Measurements from ENCODE around the gene MANF.

The MANF gene

GRCh38 chr3:51384726-51385473 is at the start of gene MANF:
MANF (plus strand) TSS chr3:51385291; CDS start chr3:51385343, 52 bp downstream.
- Histone ChIP-seq H3K4me3 (ENCODE audit: low read depth, low read length) (peak within 1 kb of the TSS; percentile 95), H3K27me3 (ENCODE audit: control insufficient read depth, insufficient read depth, low read length) (no peaks in the 10 kb centered on the region), H3K36me3 (ENCODE audit: control insufficient read depth, insufficient read depth, low read length) (peaks cover 38% of the 10 kb centered on the region), H3K4me1 (ENCODE audit: control insufficient read depth, insufficient read depth, low read length) (peaks cover 21% of the 10 kb centered on the region), H3K9me3 (ENCODE audit: control insufficient read depth, insufficient read depth, low read length) (no peaks in the 10 kb centered on the region), H3K9ac (ENCODE audit: low read depth, low read length) (peak within 1 kb of the TSS; percentile 93), H3K27ac (ENCODE audit: low read depth, low read length) (peak within 1 kb of the TSS; percentile 99)

DNA sequence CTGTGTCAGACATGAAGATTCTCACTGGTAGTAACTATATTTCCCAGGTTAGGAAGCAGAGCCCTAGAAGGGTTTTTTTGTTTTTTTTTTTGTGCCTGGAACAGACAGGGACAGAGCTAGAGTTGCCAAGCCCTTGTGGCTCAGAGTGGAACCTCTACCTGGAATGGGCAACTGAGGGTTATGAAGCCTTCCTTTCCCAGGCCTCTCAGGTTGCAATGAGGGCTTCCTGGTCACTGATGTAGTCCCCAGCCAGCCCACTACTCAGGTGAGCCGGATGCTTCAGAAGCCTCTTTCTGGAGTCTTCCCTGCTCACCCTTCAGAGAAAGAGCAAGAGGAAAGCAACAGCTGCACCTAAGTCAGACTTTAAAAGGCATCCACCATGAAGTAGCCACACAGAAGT is 48.8 kb upstream of the MANF start:
- Histone ChIP-seq H3K9me3 (ENCODE audit: control insufficient read depth, insufficient read depth, low read length) (no peaks in the 10 kb centered on the region), H3K9ac (ENCODE audit: low read depth, low read length) (no peak overlapping the region), H3K4me3 (ENCODE audit: low read depth, low read length) (no peak overlapping the region), H3K27ac (ENCODE audit: low read depth, low read length) (no peak overlapping the region), H3K4me1 (ENCODE audit: control insufficient read depth, insufficient read depth, low read length) (peaks cover 9% of the 10 kb centered on the region; the same call in 1 of the 2 replicates), H3K36me3 (ENCODE audit: control insufficient read depth, insufficient read depth, low read length) (peaks cover 13% of the 10 kb centered on the region), H3K27me3 (ENCODE audit: control insufficient read depth, insufficient read depth, low read length) (no peaks in the 10 kb centered on the region)

DNA sequence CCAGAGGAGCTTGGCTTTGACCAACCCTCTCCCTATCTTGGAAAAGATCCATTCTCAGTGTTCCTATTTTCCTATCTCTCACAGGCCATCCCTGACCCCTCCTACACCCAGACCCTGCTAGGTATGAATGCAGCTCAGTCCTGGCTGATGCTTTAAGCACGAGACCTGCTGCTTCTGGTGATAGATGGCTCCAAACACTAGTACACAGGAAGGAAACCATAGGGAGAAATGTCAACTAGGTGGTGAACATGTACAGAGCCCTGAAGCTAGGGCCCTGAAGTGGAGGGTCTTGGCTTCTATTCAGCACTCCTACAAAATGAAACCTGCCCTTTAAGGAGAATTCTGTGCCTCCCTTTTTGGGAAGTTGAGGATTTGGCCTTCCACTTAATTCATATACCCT is 47.4 kb upstream of the MANF start:
- Histone ChIP-seq H3K9me3 (ENCODE audit: control insufficient read depth, insufficient read depth, low read length) (no peaks in the 10 kb centered on the region), H3K4me1 (ENCODE audit: control insufficient read depth, insufficient read depth, low read length) (peaks cover 9% of the 10 kb centered on the region; the same call in 1 of the 2 replicates), H3K27ac (ENCODE audit: low read depth, low read length) (no peak overlapping the region), H3K9ac (ENCODE audit: low read depth, low read length) (no peak overlapping the region), H3K27me3 (ENCODE audit: control insufficient read depth, insufficient read depth, low read length) (no peaks in the 10 kb centered on the region), H3K4me3 (ENCODE audit: low read depth, low read length) (no peak overlapping the region), H3K36me3 (ENCODE audit: control insufficient read depth, insufficient read depth, low read length) (peaks cover 13% of the 10 kb centered on the region)

DNA sequence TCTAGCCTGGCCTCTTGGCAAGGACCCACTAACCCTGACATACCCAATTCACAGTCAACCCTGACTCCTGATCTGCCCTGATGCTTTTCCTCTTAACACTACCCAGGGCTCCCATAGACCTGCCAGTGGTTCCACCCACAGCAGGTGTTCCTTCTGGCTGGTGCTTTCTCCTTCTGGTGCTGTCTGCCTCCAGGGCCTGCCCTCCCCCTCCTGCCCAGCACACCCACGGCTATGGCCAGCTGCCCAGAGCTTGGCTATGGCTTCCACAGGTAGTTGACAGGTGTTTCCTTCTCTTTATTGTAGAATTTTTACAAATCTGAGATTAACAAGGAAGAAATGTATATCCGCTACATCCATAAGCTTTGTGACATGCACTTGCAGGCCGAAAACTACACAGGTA is 46.5 kb upstream of the MANF start:
- H3K9me3 ChIP-seq (ENCODE audit: control insufficient read depth, insufficient read depth, low read length) = no peaks in the 10 kb centered on the region
- no peak overlapping the region for H3K9ac ChIP-seq (ENCODE audit: low read depth, low read length)
- peaks cover 9% of the 10 kb centered on the region; the same call in 1 of the 2 replicates for H3K4me1 ChIP-seq (ENCODE audit: control insufficient read depth, insufficient read depth, low read length)
- H3K36me3 ChIP-seq (ENCODE audit: control insufficient read depth, insufficient read depth, low read length) = peaks cover 13% of the 10 kb centered on the region
- no peak overlapping the region for H3K4me3 ChIP-seq (ENCODE audit: low read depth, low read length)
- no peaks in the 10 kb centered on the region for H3K27me3 ChIP-seq (ENCODE audit: control insufficient read depth, insufficient read depth, low read length)
- H3K27ac ChIP-seq (ENCODE audit: low read depth, low read length) = no peak overlapping the region

- peak overlapping the region; percentile 44 for H3K27ac ChIP-seq (ENCODE audit: low read depth, low read length)
- H3K9me3 ChIP-seq (ENCODE audit: control insufficient read depth, insufficient read depth, low read length) = no peaks in the 10 kb centered on the region
- H3K4me1 ChIP-seq (ENCODE audit: control insufficient read depth, insufficient read depth, low read length) = peaks cover 9% of the 10 kb centered on the region; the same call in 1 of the 2 replicates
- H3K4me3 ChIP-seq (ENCODE audit: low read depth, low read length) = no peak overlapping the region
- no peak overlapping the region for H3K9ac ChIP-seq (ENCODE audit: low read depth, low read length)
- peaks cover 13% of the 10 kb centered on the region for H3K36me3 ChIP-seq (ENCODE audit: control insufficient read depth, insufficient read depth, low read length)
- no peaks in the 10 kb centered on the region for H3K27me3 ChIP-seq (ENCODE audit: control insufficient read depth, insufficient read depth, low read length)
Measured at GRCh38 chr3:51340013-51340829, 44.9 kb upstream of the MANF start.

DNA sequence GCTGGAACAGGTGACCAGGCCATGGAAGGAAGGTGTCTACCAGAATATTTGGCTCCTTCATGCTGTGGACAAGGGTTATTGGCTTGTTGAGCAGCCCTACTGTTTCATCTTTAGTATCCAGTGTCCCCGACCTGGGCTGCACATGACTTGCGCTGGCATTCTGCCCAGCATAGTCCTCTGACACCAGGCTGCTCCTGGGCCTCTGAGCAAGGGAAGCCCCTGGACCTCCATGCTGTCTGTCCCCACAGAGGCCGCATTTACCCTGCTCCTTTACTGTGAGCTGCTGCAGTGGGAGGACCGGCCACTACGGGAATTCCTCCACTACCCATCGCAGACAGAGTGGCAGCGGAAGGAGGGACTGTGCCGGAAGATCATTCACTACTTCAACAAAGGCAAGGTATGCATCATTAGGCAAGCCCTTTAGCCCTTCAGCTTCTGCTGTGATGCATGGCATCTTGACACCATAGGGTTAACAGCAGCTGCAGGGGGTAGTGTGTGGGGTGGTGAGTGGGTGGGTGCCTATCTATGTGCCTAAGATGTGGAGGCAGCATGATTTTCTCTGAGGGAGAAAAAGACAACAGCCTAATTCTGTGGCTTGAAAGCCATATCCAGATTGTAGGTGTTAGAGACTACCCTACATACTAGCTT is 44.0 kb upstream of the MANF start:
- Histone ChIP-seq H3K9ac (ENCODE audit: low read depth, low read length) (no peak overlapping the region), H3K4me3 (ENCODE audit: low read depth, low read length) (no peak overlapping the region), H3K27ac (ENCODE audit: low read depth, low read length) (peak overlapping the region; percentile 44), H3K4me1 (ENCODE audit: control insufficient read depth, insufficient read depth, low read length) (peaks cover 9% of the 10 kb centered on the region; the same call in 1 of the 2 replicates), H3K9me3 (ENCODE audit: control insufficient read depth, insufficient read depth, low read length) (no peaks in the 10 kb centered on the region), H3K36me3 (ENCODE audit: control insufficient read depth, insufficient read depth, low read length) (peaks cover 13% of the 10 kb centered on the region), H3K27me3 (ENCODE audit: control insufficient read depth, insufficient read depth, low read length) (no peaks in the 10 kb centered on the region)

GRCh38 chr3:51343918-51344687 is 41.0 kb upstream of the MANF start:
- Histone ChIP-seq H3K4me3 (ENCODE audit: low read depth, low read length) (no peak overlapping the region), H3K9me3 (ENCODE audit: control insufficient read depth, insufficient read depth, low read length) (no peaks in the 10 kb centered on the region), H3K9ac (ENCODE audit: low read depth, low read length) (no peak overlapping the region), H3K27ac (ENCODE audit: low read depth, low read length) (no peak overlapping the region), H3K36me3 (ENCODE audit: control insufficient read depth, insufficient read depth, low read length) (peaks cover 3% of the 10 kb centered on the region; the same call in 1 of the 2 replicates), H3K27me3 (ENCODE audit: control insufficient read depth, insufficient read depth, low read length) (no peaks in the 10 kb centered on the region), H3K4me1 (ENCODE audit: control insufficient read depth, insufficient read depth, low read length) (peaks cover 9% of the 10 kb centered on the region; the same call in 1 of the 2 replicates)

DNA sequence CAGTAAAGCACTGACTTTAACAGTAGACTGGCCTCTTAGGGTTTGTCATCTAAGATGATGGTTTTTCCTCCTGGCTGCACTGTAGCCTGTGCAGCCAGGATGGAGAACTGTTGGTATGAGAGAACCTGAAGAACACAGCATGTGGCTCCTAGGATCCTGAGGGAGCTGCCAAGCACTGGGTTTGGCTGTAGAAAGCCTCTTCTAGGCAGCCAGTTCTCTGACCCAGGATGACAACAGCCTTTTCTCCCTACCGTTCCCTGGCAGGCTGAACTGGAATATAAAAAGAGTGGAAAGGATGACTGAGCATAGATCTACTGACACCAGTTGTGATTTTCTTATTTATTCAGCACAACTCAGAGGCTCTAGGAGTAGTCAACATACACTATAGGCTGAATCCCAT is 34.3 kb upstream of the MANF start:
- Histone ChIP-seq H3K9me3 (ENCODE audit: control insufficient read depth, insufficient read depth, low read length) (no peaks in the 10 kb centered on the region), H3K27me3 (ENCODE audit: control insufficient read depth, insufficient read depth, low read length) (no peaks in the 10 kb centered on the region), H3K9ac (ENCODE audit: low read depth, low read length) (no peak overlapping the region)

DNA sequence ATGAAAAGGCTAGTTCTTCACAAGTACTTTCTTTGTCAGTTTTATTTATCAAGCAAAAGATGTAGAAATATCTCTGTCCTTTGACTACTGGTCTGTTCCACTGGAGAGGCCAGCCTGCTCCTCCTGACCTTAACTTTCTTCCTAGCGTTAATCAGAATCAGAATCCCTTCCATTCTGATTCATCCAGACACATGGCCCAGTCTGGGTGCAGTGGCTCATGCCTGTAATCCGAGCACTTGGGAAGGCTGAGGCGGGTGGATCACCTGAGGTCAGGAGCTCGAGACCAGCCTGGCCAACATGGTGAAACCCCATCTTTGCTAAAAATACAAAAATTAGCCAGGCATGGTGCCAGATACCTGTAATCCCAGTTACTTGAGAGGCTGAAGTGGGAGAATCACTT is 32.0 kb upstream of the MANF start:
- no peaks in the 10 kb centered on the region for H3K27me3 ChIP-seq (ENCODE audit: control insufficient read depth, insufficient read depth, low read length)
- H3K9me3 ChIP-seq (ENCODE audit: control insufficient read depth, insufficient read depth, low read length) = no peaks in the 10 kb centered on the region
- H3K9ac ChIP-seq (ENCODE audit: low read depth, low read length) = no peak overlapping the region
- no peaks in the 10 kb centered on the region for H3K4me1 ChIP-seq (ENCODE audit: control insufficient read depth, insufficient read depth, low read length)
- H3K27ac ChIP-seq (ENCODE audit: low read depth, low read length) = no peak overlapping the region
- peaks cover 19% of the 10 kb centered on the region; the same call in 1 of the 2 replicates for H3K36me3 ChIP-seq (ENCODE audit: control insufficient read depth, insufficient read depth, low read length)
- H3K4me3 ChIP-seq (ENCODE audit: low read depth, low read length) = no peak overlapping the region

More for the DNA sequence above, 34.3 kb upstream of the MANF start:
- H3K4me1 ChIP-seq (ENCODE audit: control insufficient read depth, insufficient read depth, low read length) = no peaks in the 10 kb centered on the region
- H3K36me3 ChIP-seq (ENCODE audit: control insufficient read depth, insufficient read depth, low read length) = 0 out of 2 replicates have a peak, but pooled peaks cover 7% of the 10 kb centered on the region
- no peak overlapping the region for H3K27ac ChIP-seq (ENCODE audit: low read depth, low read length)
- H3K4me3 ChIP-seq (ENCODE audit: low read depth, low read length) = no peak overlapping the region

- H3K9ac ChIP-seq (ENCODE audit: low read depth, low read length) = no peak overlapping the region
- H3K4me3 ChIP-seq (ENCODE audit: low read depth, low read length) = no peak overlapping the region
- H3K27ac ChIP-seq (ENCODE audit: low read depth, low read length) = no peak overlapping the region
- H3K27me3 ChIP-seq (ENCODE audit: control insufficient read depth, insufficient read depth, low read length) = no peaks in the 10 kb centered on the region
- H3K36me3 ChIP-seq (ENCODE audit: control insufficient read depth, insufficient read depth, low read length) = peaks cover 19% of the 10 kb centered on the region; the same call in 1 of the 2 replicates
- no peaks in the 10 kb centered on the region for H3K9me3 ChIP-seq (ENCODE audit: control insufficient read depth, insufficient read depth, low read length)
- H3K4me1 ChIP-seq (ENCODE audit: control insufficient read depth, insufficient read depth, low read length) = no peaks in the 10 kb centered on the region
Measured at GRCh38 chr3:51353691-51354090, 31.4 kb upstream of the MANF start.

Data from HUES48 (cell line).